ENCODE results near the gene CCDC33. TPM values are rescaled to one million over a fixed set of nuclear protein-coding genes. Genes with fewer than 3 reads are reported as not detected.

Gene CCDC33
- total RNA-seq, 4 donors from 2014 or later = 1.4 to 2.8 (median 1.7) TPM

GRCh38 chr15:74229686-74230085 is 6.4 kb upstream of the CCDC33 start:
- DNase-seq = no peak
- Histone ChIP-seq H3K4me3 (no peak overlapping the region), H3K27ac (no peak overlapping the region), H3K27me3 (no peaks in the 10 kb centered on the region), H3K9me3 (no peaks in the 10 kb centered on the region), H3K36me3 (no peaks in the 10 kb centered on the region), H3K4me1 (peaks cover 0 to 7% of the 10 kb centered on the region in 2 donors)
- no peak for TF ChIP-seq POLR2A (IDR thresholded peaks at IDR 0.05)
- no peak for TF ChIP-seq CTCF (IDR thresholded peaks at IDR 0.05)
- intact Hi-C loops (cut with DNase I; ENCODE audit: low total_unique reads) = no loop called here

- H3K27me3 ChIP-seq = no peaks in the 10 kb centered on the region
- no peak for TF ChIP-seq CTCF (IDR thresholded peaks at IDR 0.05)
- no peak for TF ChIP-seq POLR2A (IDR thresholded peaks at IDR 0.05)
- intact Hi-C loops (cut with DNase I; ENCODE audit: low total_unique reads) = no loop called here
Observed at GRCh38 chr15:74231475-74231874, 4.7 kb upstream of the CCDC33 start.

GRCh38 chr15:74233373-74233772 is 2.8 kb upstream of the CCDC33 start:
- no peaks in the 10 kb centered on the region for H3K9me3 ChIP-seq
- no peaks in the 10 kb centered on the region for H3K27me3 ChIP-seq
- H3K36me3 ChIP-seq = no peaks in the 10 kb centered on the region
- peaks cover 0 to 6% of the 10 kb centered on the region in 2 donors for H3K4me1 ChIP-seq
- intact Hi-C loops (cut with DNase I; ENCODE audit: low total_unique reads) = no loop called here
- no peak overlapping the region for H3K27ac ChIP-seq
- DNase-seq = no peak
- TF ChIP-seq CTCF (IDR thresholded peaks at IDR 0.05) (no peak), POLR2A (IDR thresholded peaks at IDR 0.05) (no peak)
- no peak overlapping the region for H3K4me3 ChIP-seq

More at GRCh38 chr15:74231475-74231874, 4.7 kb upstream of the CCDC33 start:
- no peak overlapping the region for H3K27ac ChIP-seq
- H3K4me1 ChIP-seq = peaks cover 0 to 7% of the 10 kb centered on the region in 2 donors
- H3K4me3 ChIP-seq = no peak overlapping the region
- no peak for DNase-seq
- no peaks in the 10 kb centered on the region for H3K9me3 ChIP-seq
- no peaks in the 10 kb centered on the region for H3K36me3 ChIP-seq

GRCh38 chr15:74233851-74234597 is 2.1 kb upstream of the CCDC33 start:
- Histone ChIP-seq H3K4me3 (no peak overlapping the region), H3K27ac (no peak overlapping the region), H3K4me1 (no peaks in the 10 kb centered on the region), H3K27me3 (no peaks in the 10 kb centered on the region), H3K9me3 (no peaks in the 10 kb centered on the region), H3K36me3 (no peaks in the 10 kb centered on the region)
- TF ChIP-seq CTCF (IDR thresholded peaks at IDR 0.05) (no peak), POLR2A (IDR thresholded peaks at IDR 0.05) (no peak)
- DNase-seq = no peak
- intact Hi-C loops (cut with DNase I; ENCODE audit: low total_unique reads) = no loop called here

- Histone ChIP-seq H3K4me3 (no peak overlapping the region), H3K27ac (no peak overlapping the region), H3K36me3 (no peaks in the 10 kb centered on the region), H3K27me3 (no peaks in the 10 kb centered on the region), H3K9me3 (no peaks in the 10 kb centered on the region), H3K4me1 (no peaks in the 10 kb centered on the region)
- DNase-seq = no peak
- TF ChIP-seq POLR2A (IDR thresholded peaks at IDR 0.05) = no peak
- no peak for TF ChIP-seq CTCF (IDR thresholded peaks at IDR 0.05)
- intact Hi-C loops (cut with DNase I; ENCODE audit: low total_unique reads) = no loop called here
Observed at GRCh38 chr15:74234598-74234875, 1.6 kb upstream of the CCDC33 start.

Data from uterus (tissue), 4 donors.